GM19467 (cell line): Measurements from ENCODE around the gene LMOD1.
"Not testable (repeated sequence)": the region's sequence is repeated elsewhere in the genome, so short reads cannot be mapped to it uniquely, and the experiment has no call there.

Source experiments
- ATAC-seq: cut with Tn5 transposase; IDR thresholded peaks from one replicate; pipeline ENCODE4 v1.9.1; 2021; ENCODE audit warnings: mild to moderate bottlenecking, moderate library complexity; ENCODE audit not compliant: unreplicated experiment

Gene LMOD1

GRCh38 chr1:201949491-201949890 lies 3.1 kb upstream of the LMOD1 start:
- no peak for ATAC-seq

GRCh38 chr1:201947697-201948008 lies 1.3 kb upstream of the LMOD1 start:
- ATAC-seq = no peak

GRCh38 chr1:201945863-201946223 lies 505 bp downstream of the LMOD1 start:
- no peak for ATAC-seq

GRCh38 chr1:201945157-201945556 lies 1.2 kb downstream of the LMOD1 start:
- no peak for ATAC-seq

GRCh38 chr1:201944639-201945038 lies 1.7 kb downstream of the LMOD1 start:
- ATAC-seq = no peak

- ATAC-seq = no peak
Measured at GRCh38 chr1:201944002-201944401, 2.3 kb downstream of the LMOD1 start.

- ATAC-seq = no peak
Measured at GRCh38 chr1:201942129-201942495, 4.2 kb downstream of the LMOD1 start.

GRCh38 chr1:201941420-201942128 lies 4.8 kb downstream of the LMOD1 start:
- ATAC-seq = no peak

- ATAC-seq = not testable (repeated sequence)
Measured at GRCh38 chr1:201940316-201940715, 6.0 kb downstream of the LMOD1 start.

GRCh38 chr1:201939574-201939973 lies 6.8 kb downstream of the LMOD1 start:
- no peak for ATAC-seq

- ATAC-seq = no peak
Measured at GRCh38 chr1:201939148-201939547, 7.2 kb downstream of the LMOD1 start.

- no peak for ATAC-seq
Measured at GRCh38 chr1:201938440-201939035, 7.8 kb downstream of the LMOD1 start.

GRCh38 chr1:201937624-201938213 lies 8.6 kb downstream of the LMOD1 start:
- no peak for ATAC-seq

- ATAC-seq = no peak
Measured at GRCh38 chr1:201933840-201934430, 12.4 kb downstream of the LMOD1 start.

- ATAC-seq = no peak
Measured at GRCh38 chr1:201930803-201931202, 15.5 kb downstream of the LMOD1 start.

- ATAC-seq = no peak
Measured at GRCh38 chr1:201930137-201930536, 16.2 kb downstream of the LMOD1 start.

- no peak for ATAC-seq
Measured at GRCh38 chr1:201928266-201928665, 18.1 kb downstream of the LMOD1 start.

- no peak for ATAC-seq
Measured at GRCh38 chr1:201925981-201926645, 20.2 kb downstream of the LMOD1 start.

- no peak for ATAC-seq
Measured at GRCh38 chr1:201925301-201925567, 21.1 kb downstream of the LMOD1 start.

GRCh38 chr1:201921952-201922558 lies 24.3 kb downstream of the LMOD1 start:
- ATAC-seq = no peak

- ATAC-seq = no peak
Measured at GRCh38 chr1:201918343-201918742, 28.0 kb downstream of the LMOD1 start.
